ENCODE results near the gene CORO2A.

GRCh38 chr9:98216391-98216790 is 24.0 kb upstream of the CORO2A start:
- TF ChIP-seq CTCF (IDR thresholded peaks at IDR 0.05) (no peak), POLR2A (IDR thresholded peaks at IDR 0.05) (no peak)

All from body of pancreas (tissue), 4 donors.